CD4-positive, CD25-positive, alpha-beta regulatory T cell (primary cell): ENCODE measurements around the gene IGFBP4. TPM values are rescaled to one million over a fixed set of nuclear protein-coding genes. Genes with fewer than 3 reads are reported as not detected.

ENCODE experiments used
- ATAC-seq, 2 donors: fragments of 150-1000 bp; cut with Tn5 transposase; one replicate each; pipeline ENCODE4 v1.10.0; 2021; ENCODE audit warnings: low read depth in 2 of 2, moderate number of reproducible peaks in 2 of 2, moderate library complexity in 1 of 2
- DNase-seq, 3 donors: peaks; one replicate each; pipeline versions ENCODE4 v3.0.0 to v3.0.0-alpha.2; 2012 to 2022; ENCODE audit warnings: mixed read lengths in 1 of 3
- H3K27ac ChIP-seq: one replicate; pipeline ENCODE4 v1.7.0; 2013; ENCODE audit warnings: mild to moderate bottlenecking, low read length; ENCODE audit not compliant: insufficient read depth, poor library complexity, severe bottlenecking
- H3K27me3 ChIP-seq: one replicate; pipeline ENCODE4 v1.7.0; 2013; ENCODE audit warnings: low read length; ENCODE audit not compliant: control insufficient read depth, insufficient read depth
- H3K36me3 ChIP-seq: one replicate; pipeline ENCODE4 v1.7.0; 2013; ENCODE audit warnings: mild to moderate bottlenecking, low read length, moderate library complexity; ENCODE audit not compliant: control insufficient read depth, insufficient read depth
- H3K4me1 ChIP-seq: 2 replicates; pipeline ENCODE4 v1.7.0; 2013; ENCODE audit warnings: mild to moderate bottlenecking, low read length; ENCODE audit not compliant: insufficient read depth, control insufficient read depth, poor library complexity, severe bottlenecking
- H3K4me3 ChIP-seq: one replicate; pipeline ENCODE4 v1.7.0; 2013; ENCODE audit warnings: low read depth, mild to moderate bottlenecking, low read length, moderate library complexity
- H3K9me3 ChIP-seq, 2 experiments: 1 replicate in 1 of 2; 2 replicates in 1 of 2; pipeline ENCODE4 v1.7.0; 2013; ENCODE audit warnings: low read length in 2 of 2, mild to moderate bottlenecking in 1 of 2, moderate library complexity in 1 of 2; ENCODE audit not compliant: control insufficient read depth in 2 of 2
- H3K27ac Mint-ChIP-seq, 3 donors: one replicate each; pipeline ENCODE4 v1.8.0; 2020 to 2022; ENCODE audit warnings: mild to moderate bottlenecking in 3 of 3, mixed read lengths in 3 of 3, moderate library complexity in 2 of 3
- H3K27me3 Mint-ChIP-seq: one replicate; pipeline ENCODE4 v1.8.0; 2022; ENCODE audit warnings: mild to moderate bottlenecking, mixed read lengths
- H3K36me3 Mint-ChIP-seq: one replicate; pipeline ENCODE4 v1.8.0; 2020; ENCODE audit warnings: mixed read lengths
- H3K4me1 Mint-ChIP-seq, 4 donors: one replicate each; pipeline ENCODE4 v1.8.0; 2020 to 2022; ENCODE audit warnings: mixed read lengths in 4 of 4, mild to moderate bottlenecking in 1 of 4
- H3K4me3 Mint-ChIP-seq, 4 donors: one replicate each; pipeline ENCODE4 v1.8.0; 2020 to 2022; ENCODE audit warnings: mild to moderate bottlenecking in 4 of 4, mixed read lengths in 4 of 4, moderate library complexity in 3 of 4
- H3K9me3 Mint-ChIP-seq, 7 donors: one replicate each; pipeline ENCODE4 v1.8.0; 2020 to 2022; ENCODE audit warnings: mixed read lengths in 7 of 7, mild to moderate bottlenecking in 3 of 7, moderate library complexity in 2 of 7
- polyA plus RNA-seq, 4 donors: library from polyadenylated mRNA; unstranded; fragments of 300-500 nt; fragmentation: Illumina TruSeq; gene quantifications; one replicate each; pipeline ENCODE4 v1.2.3, GENCODE V29; 2021
- total RNA-seq: library from RNA; stranded (reverse); gene quantifications from one replicate; pipeline ENCODE4 v1.2.3, GENCODE V29; 2022

IGFBP4 gene
- total and polyA plus RNA-seq, 5 donors from 2014 or later = 0.63 to 3.7 (median 1.2) TPM

GRCh38 chr17:40495140-40495539, 51.9 kb downstream of the IGFBP4 start:
- no peaks in the 10 kb centered on the region for H3K27me3 Mint-ChIP-seq
- no peak overlapping the region for H3K27ac Mint-ChIP-seq
- Histone ChIP-seq H3K36me3 (no peaks in the 10 kb centered on the region), H3K4me3 (no peak overlapping the region), H3K4me1 (peaks cover 9% of the 10 kb centered on the region), H3K27me3 (no peaks in the 10 kb centered on the region), H3K27ac (no peak overlapping the region), H3K9me3 (no peaks in the 10 kb centered on the region)
- H3K36me3 Mint-ChIP-seq = no peaks in the 10 kb centered on the region
- no peak overlapping the region for H3K4me3 Mint-ChIP-seq
- no peak for ATAC-seq
- peaks cover 2 to 16% (median 8%) of the 10 kb centered on the region in 4 donors for H3K4me1 Mint-ChIP-seq
- peaks cover 0 to 1% (median 0%) of the 10 kb centered on the region in 7 donors for H3K9me3 Mint-ChIP-seq
- DNase-seq = no peak

- peaks cover 0 to 1% (median 0%) of the 10 kb centered on the region in 7 donors for H3K9me3 Mint-ChIP-seq
- no peak overlapping the region for H3K4me3 Mint-ChIP-seq
- H3K36me3 ChIP-seq = no peaks in the 10 kb centered on the region
- no peaks in the 10 kb centered on the region for H3K27me3 ChIP-seq
- H3K27ac ChIP-seq = no peak overlapping the region
- H3K9me3 ChIP-seq = no peaks in the 10 kb centered on the region
- H3K27ac Mint-ChIP-seq = no peak overlapping the region
- no peaks in the 10 kb centered on the region for H3K27me3 Mint-ChIP-seq
- DNase-seq (no peak), ATAC-seq (no peak)
- no peak overlapping the region for H3K4me3 ChIP-seq
- H3K36me3 Mint-ChIP-seq = no peaks in the 10 kb centered on the region
- H3K4me1 Mint-ChIP-seq = peaks cover 0 to 5% (median 1%) of the 10 kb centered on the region in 4 donors
- H3K4me1 ChIP-seq = no peaks in the 10 kb centered on the region
Measured at GRCh38 chr17:40496170-40496569, 52.9 kb downstream of the IGFBP4 start.

GRCh38 chr17:40496634-40497420, 53.6 kb downstream of the IGFBP4 start:
- Histone ChIP-seq H3K4me3 (no peak overlapping the region), H3K4me1 (no peaks in the 10 kb centered on the region), H3K9me3 (no peaks in the 10 kb centered on the region), H3K36me3 (no peaks in the 10 kb centered on the region), H3K27ac (no peak overlapping the region), H3K27me3 (no peaks in the 10 kb centered on the region)
- H3K9me3 Mint-ChIP-seq = peaks cover 0 to 1% (median 0%) of the 10 kb centered on the region in 7 donors
- H3K36me3 Mint-ChIP-seq = no peaks in the 10 kb centered on the region
- H3K27ac Mint-ChIP-seq = peak overlapping the region in 1 of 3 donors; percentile 56
- H3K27me3 Mint-ChIP-seq = no peaks in the 10 kb centered on the region
- ATAC-seq (no peak), DNase-seq (no peak)
- H3K4me3 Mint-ChIP-seq = no peak overlapping the region
- H3K4me1 Mint-ChIP-seq = no peaks in the 10 kb centered on the region

GRCh38 chr17:40497695-40498094, 54.4 kb downstream of the IGFBP4 start:
- Mint-ChIP-seq H3K36me3 (no peaks in the 10 kb centered on the region), H3K4me3 (no peak overlapping the region), H3K27me3 (no peaks in the 10 kb centered on the region), H3K4me1 (no peaks in the 10 kb centered on the region), H3K27ac (no peak overlapping the region), H3K9me3 (peaks cover 0 to 1% (median 0%) of the 10 kb centered on the region in 7 donors)
- H3K4me3 ChIP-seq = no peak overlapping the region
- H3K36me3 ChIP-seq = no peaks in the 10 kb centered on the region
- DNase-seq (no peak), ATAC-seq (no peak)
- H3K27me3 ChIP-seq = no peaks in the 10 kb centered on the region
- H3K9me3 ChIP-seq = no peaks in the 10 kb centered on the region
- H3K27ac ChIP-seq = no peak overlapping the region
- H3K4me1 ChIP-seq = no peaks in the 10 kb centered on the region

- Histone ChIP-seq H3K4me1 (no peaks in the 10 kb centered on the region), H3K4me3 (no peak overlapping the region), H3K27ac (no peak overlapping the region), H3K27me3 (no peaks in the 10 kb centered on the region), H3K36me3 (no peaks in the 10 kb centered on the region), H3K9me3 (no peaks in the 10 kb centered on the region)
- H3K27ac Mint-ChIP-seq = no peak overlapping the region
- ATAC-seq (no peak), DNase-seq (no peak)
- no peaks in the 10 kb centered on the region for H3K36me3 Mint-ChIP-seq
- H3K4me1 Mint-ChIP-seq = no peaks in the 10 kb centered on the region
- H3K27me3 Mint-ChIP-seq = no peaks in the 10 kb centered on the region
- H3K4me3 Mint-ChIP-seq = peak overlapping the region in 1 of 4 donors; percentile 39
- peaks cover 0 to 1% (median 0%) of the 10 kb centered on the region in 7 donors for H3K9me3 Mint-ChIP-seq
Measured at GRCh38 chr17:40498281-40499084, 55.2 kb downstream of the IGFBP4 start.

GRCh38 chr17:40499551-40500189, 56.4 kb downstream of the IGFBP4 start:
- Histone ChIP-seq H3K36me3 (no peaks in the 10 kb centered on the region), H3K4me1 (no peaks in the 10 kb centered on the region), H3K27me3 (no peaks in the 10 kb centered on the region), H3K27ac (no peak overlapping the region), H3K4me3 (no peak overlapping the region), H3K9me3 (no peaks in the 10 kb centered on the region)
- DNase-seq = no peak
- no peak overlapping the region for H3K4me3 Mint-ChIP-seq
- ATAC-seq = no peak
- H3K4me1 Mint-ChIP-seq = no peaks in the 10 kb centered on the region
- H3K27me3 Mint-ChIP-seq = no peaks in the 10 kb centered on the region
- H3K9me3 Mint-ChIP-seq = peaks cover 0 to 1% (median 0%) of the 10 kb centered on the region in 7 donors
- no peak overlapping the region for H3K27ac Mint-ChIP-seq
- H3K36me3 Mint-ChIP-seq = no peaks in the 10 kb centered on the region

- Mint-ChIP-seq H3K4me1 (peaks cover 0 to 2% (median 0%) of the 10 kb centered on the region in 4 donors), H3K36me3 (no peaks in the 10 kb centered on the region), H3K27ac (no peak overlapping the region), H3K9me3 (peaks cover 0 to 1% (median 0%) of the 10 kb centered on the region in 7 donors), H3K27me3 (no peaks in the 10 kb centered on the region), H3K4me3 (no peak overlapping the region)
- H3K4me3 ChIP-seq = no peak overlapping the region
- H3K36me3 ChIP-seq = no peaks in the 10 kb centered on the region
- no peak overlapping the region for H3K27ac ChIP-seq
- no peak for ATAC-seq
- no peaks in the 10 kb centered on the region for H3K27me3 ChIP-seq
- DNase-seq = no peak
- no peaks in the 10 kb centered on the region for H3K9me3 ChIP-seq
- H3K4me1 ChIP-seq = no peaks in the 10 kb centered on the region
Measured at GRCh38 chr17:40500190-40500589, 56.9 kb downstream of the IGFBP4 start.
